Activated naive CD8-positive, alpha-beta T cell treated with anti-CD3 and anti-CD28 coated beads, Interleukin-2, amount 10 ng/mL, durations not matched to agents 7 days and 5 days (primary cell): ENCODE results near the gene ZMIZ1. TPM values are rescaled to one million over a fixed set of nuclear protein-coding genes. Genes with fewer than 3 reads are reported as not detected.

ENCODE experiments used
- ATAC-seq: fragments of 150-1000 bp; cut with Tn5 transposase; one replicate; pipeline ENCODE4 v1.10.0; 2021; ENCODE audit warnings: low read depth, moderate library complexity
- POLR2A ChIA-PET: fragments of 350-600 bp; sonication (Branson Sonifier 250); formaldehyde crosslinking; loops from one replicate; lab custom pipeline; 2021; ENCODE audit warnings: antibody characterized with exemption; lab: Charles Lee
- DNase-seq: peaks from one replicate; pipeline ENCODE4 v3.0.0; 2021
- H3K27ac Mint-ChIP-seq: one replicate; pipeline ENCODE4 v1.8.0; 2022; ENCODE audit warnings: mild to moderate bottlenecking, mixed read lengths
- H3K27me3 Mint-ChIP-seq: one replicate; pipeline ENCODE4 v1.8.0; 2022; ENCODE audit warnings: mild to moderate bottlenecking, moderate library complexity, mixed read lengths
- H3K36me3 Mint-ChIP-seq: one replicate; pipeline ENCODE4 v1.8.0; 2021; ENCODE audit warnings: mild to moderate bottlenecking, mixed read lengths
- H3K4me1 Mint-ChIP-seq: one replicate; pipeline ENCODE4 v1.8.0; 2021; ENCODE audit warnings: mixed read lengths
- H3K4me3 Mint-ChIP-seq: one replicate; pipeline ENCODE4 v1.8.0; 2022; ENCODE audit warnings: mild to moderate bottlenecking, moderate library complexity, mixed read lengths
- H3K9me3 Mint-ChIP-seq: one replicate; pipeline ENCODE4 v1.8.0; 2021; ENCODE audit warnings: mixed read lengths
- total RNA-seq, 2 experiments: library from RNA; stranded (reverse); gene quantifications; one replicate each; pipeline ENCODE4 v1.2.3, GENCODE V29; 2021

The ZMIZ1 gene
- total RNA-seq, 2 experiments from 2014 or later: 28.8 to 29.3 TPM

GRCh38 chr10:79181698-79182521 lies 113.1 kb downstream of the ZMIZ1 start:
- Mint-ChIP-seq H3K27me3 (no peaks in the 10 kb centered on the region), H3K4me1 (no peaks in the 10 kb centered on the region), H3K4me3 (no peak overlapping the region), H3K27ac (no peak overlapping the region), H3K9me3 (no peaks in the 10 kb centered on the region), H3K36me3 (no peaks in the 10 kb centered on the region)
- no peak for ATAC-seq
- no peak for DNase-seq
- POLR2A ChIA-PET: no interaction called here

- no peaks in the 10 kb centered on the region for H3K27me3 Mint-ChIP-seq
- ATAC-seq (no peak), DNase-seq (no peak)
- POLR2A ChIA-PET: no interaction called here
- no peak overlapping the region for H3K4me3 Mint-ChIP-seq
- H3K27ac Mint-ChIP-seq: no peak overlapping the region
- no peaks in the 10 kb centered on the region for H3K36me3 Mint-ChIP-seq
- H3K9me3 Mint-ChIP-seq: no peaks in the 10 kb centered on the region
- H3K4me1 Mint-ChIP-seq: no peaks in the 10 kb centered on the region
These were observed 114.2 kb downstream of the ZMIZ1 start for GRCh38 chr10:79182781-79183467.

GRCh38 chr10:79183468-79183865 lies 114.7 kb downstream of the ZMIZ1 start:
- no peaks in the 10 kb centered on the region for H3K36me3 Mint-ChIP-seq
- H3K27me3 Mint-ChIP-seq: no peaks in the 10 kb centered on the region
- ATAC-seq (no peak), DNase-seq (no peak)
- H3K9me3 Mint-ChIP-seq: no peaks in the 10 kb centered on the region
- H3K4me3 Mint-ChIP-seq: no peak overlapping the region
- POLR2A ChIA-PET: no interaction called here
- H3K27ac Mint-ChIP-seq: no peak overlapping the region
- H3K4me1 Mint-ChIP-seq: no peaks in the 10 kb centered on the region

GRCh38 chr10:79184145-79184625 lies 115.4 kb downstream of the ZMIZ1 start:
- no peak overlapping the region for H3K27ac Mint-ChIP-seq
- no peaks in the 10 kb centered on the region for H3K27me3 Mint-ChIP-seq
- POLR2A ChIA-PET: no interaction called here
- no peaks in the 10 kb centered on the region for H3K9me3 Mint-ChIP-seq
- H3K36me3 Mint-ChIP-seq: no peaks in the 10 kb centered on the region
- no peaks in the 10 kb centered on the region for H3K4me1 Mint-ChIP-seq
- H3K4me3 Mint-ChIP-seq: no peak overlapping the region
- DNase-seq (no peak), ATAC-seq (no peak)

- POLR2A ChIA-PET: no interaction called here
- Mint-ChIP-seq H3K9me3 (no peaks in the 10 kb centered on the region), H3K4me3 (no peak overlapping the region), H3K27ac (no peak overlapping the region), H3K4me1 (no peaks in the 10 kb centered on the region), H3K27me3 (no peaks in the 10 kb centered on the region), H3K36me3 (no peaks in the 10 kb centered on the region)
- ATAC-seq: no peak
- DNase-seq: no peak
These were observed 115.9 kb downstream of the ZMIZ1 start for GRCh38 chr10:79184657-79185056.

GRCh38 chr10:79185067-79185774 lies 116.5 kb downstream of the ZMIZ1 start:
- Mint-ChIP-seq H3K27ac (no peak overlapping the region), H3K4me3 (no peak overlapping the region), H3K27me3 (no peaks in the 10 kb centered on the region), H3K4me1 (no peaks in the 10 kb centered on the region), H3K36me3 (no peaks in the 10 kb centered on the region), H3K9me3 (no peaks in the 10 kb centered on the region)
- DNase-seq: no peak
- no peak for ATAC-seq
- POLR2A ChIA-PET: no interaction called here

- H3K27me3 Mint-ChIP-seq: no peaks in the 10 kb centered on the region
- no peaks in the 10 kb centered on the region for H3K36me3 Mint-ChIP-seq
- no peak overlapping the region for H3K27ac Mint-ChIP-seq
- no peak overlapping the region for H3K4me3 Mint-ChIP-seq
- H3K9me3 Mint-ChIP-seq: no peaks in the 10 kb centered on the region
- POLR2A ChIA-PET: no interaction called here
- no peaks in the 10 kb centered on the region for H3K4me1 Mint-ChIP-seq
- DNase-seq: no peak
- ATAC-seq: no peak
These were observed 117.1 kb downstream of the ZMIZ1 start for GRCh38 chr10:79185796-79186374.

GRCh38 chr10:79186486-79187120 lies 117.8 kb downstream of the ZMIZ1 start:
- H3K36me3 Mint-ChIP-seq: no peaks in the 10 kb centered on the region
- ATAC-seq: no peak
- no peak overlapping the region for H3K27ac Mint-ChIP-seq
- H3K4me1 Mint-ChIP-seq: no peaks in the 10 kb centered on the region
- DNase-seq: no peak
- H3K27me3 Mint-ChIP-seq: no peaks in the 10 kb centered on the region
- H3K9me3 Mint-ChIP-seq: no peaks in the 10 kb centered on the region
- POLR2A ChIA-PET: no interaction called here
- no peak overlapping the region for H3K4me3 Mint-ChIP-seq

- H3K4me3 Mint-ChIP-seq: no peak overlapping the region
- no peaks in the 10 kb centered on the region for H3K27me3 Mint-ChIP-seq
- H3K4me1 Mint-ChIP-seq: no peaks in the 10 kb centered on the region
- ATAC-seq (no peak), DNase-seq (no peak)
- POLR2A ChIA-PET: no interaction called here
- H3K36me3 Mint-ChIP-seq: no peaks in the 10 kb centered on the region
- H3K9me3 Mint-ChIP-seq: no peaks in the 10 kb centered on the region
- no peak overlapping the region for H3K27ac Mint-ChIP-seq
These were observed 118.6 kb downstream of the ZMIZ1 start for GRCh38 chr10:79187121-79187940.

- DNase-seq (no peak), ATAC-seq (no peak)
- Mint-ChIP-seq H3K4me3 (no peak overlapping the region), H3K9me3 (no peaks in the 10 kb centered on the region), H3K4me1 (no peaks in the 10 kb centered on the region), H3K27ac (no peak overlapping the region), H3K36me3 (no peaks in the 10 kb centered on the region), H3K27me3 (no peaks in the 10 kb centered on the region)
- POLR2A ChIA-PET: no interaction called here
These were observed 119.6 kb downstream of the ZMIZ1 start for GRCh38 chr10:79188154-79188965.

GRCh38 chr10:79189181-79189580 lies 120.4 kb downstream of the ZMIZ1 start:
- no peaks in the 10 kb centered on the region for H3K27me3 Mint-ChIP-seq
- H3K36me3 Mint-ChIP-seq: no peaks in the 10 kb centered on the region
- ATAC-seq: no peak
- no peak for DNase-seq
- no peak overlapping the region for H3K27ac Mint-ChIP-seq
- no peaks in the 10 kb centered on the region for H3K9me3 Mint-ChIP-seq
- no peaks in the 10 kb centered on the region for H3K4me1 Mint-ChIP-seq
- H3K4me3 Mint-ChIP-seq: no peak overlapping the region
- POLR2A ChIA-PET: no interaction called here
